AG08395 (cell line): Measurements from ENCODE around the gene FHOD3.
"Not testable (repeated sequence)": the region's sequence is repeated elsewhere in the genome, so short reads cannot be mapped to it uniquely, and the experiment has no call there.

Experiments used
- DNase-seq: peaks from one replicate; pipeline ENCODE4 v3.0.0; 2012; ENCODE audit warnings: mixed read lengths, low spot score

Gene FHOD3

DNA sequence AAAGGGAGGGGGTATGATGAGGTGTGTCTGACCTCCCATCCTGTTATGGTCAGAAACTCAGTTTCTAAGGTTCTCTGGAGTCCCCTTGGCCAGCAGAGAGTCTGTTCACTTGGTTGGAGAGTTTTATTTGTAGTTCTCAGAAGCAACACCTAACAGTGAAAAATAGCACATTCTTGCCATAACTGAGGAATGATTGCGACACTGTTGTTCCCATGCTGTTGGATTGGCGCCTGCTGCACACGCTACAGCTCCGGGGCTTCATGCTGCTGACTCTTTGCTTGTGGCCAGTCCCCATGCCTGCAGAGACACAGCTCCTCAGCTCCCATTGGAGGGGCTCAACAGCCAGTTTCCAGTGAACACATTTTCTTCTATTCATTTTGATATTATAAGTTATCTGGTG, 489.2 kb downstream of the FHOD3 start:
- DNase-seq = peak; percentile 88

DNA sequence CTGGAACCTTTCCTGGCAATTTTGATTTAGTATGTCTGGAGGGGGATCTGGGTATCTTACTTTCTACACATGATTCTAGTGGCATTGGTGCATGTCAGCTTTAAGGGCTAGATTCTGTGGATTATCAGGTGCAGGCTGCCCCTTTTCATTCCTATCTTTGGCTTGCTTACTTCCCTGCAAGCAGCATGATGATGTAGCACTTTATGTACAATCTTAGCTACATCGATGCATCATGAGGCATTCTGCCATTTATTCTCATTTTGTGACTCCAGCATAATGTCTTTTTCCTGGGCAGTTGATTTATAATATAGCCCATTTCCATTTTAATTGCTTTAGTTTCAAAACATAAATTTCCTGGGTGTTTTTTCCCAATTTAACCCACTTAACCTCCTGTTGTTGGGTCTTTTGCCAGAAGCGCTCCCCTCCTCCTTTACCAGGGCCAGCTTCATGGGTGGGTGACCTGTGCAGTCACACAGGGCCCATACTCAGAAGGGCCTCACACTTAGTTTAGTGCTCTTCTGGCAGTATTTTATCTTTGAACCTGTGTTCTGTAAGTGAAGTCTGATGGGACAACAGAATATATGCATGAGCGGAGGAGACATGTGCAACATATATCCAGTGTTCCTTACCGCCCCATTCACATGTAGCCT, 495.2 kb downstream of the FHOD3 start:
- no peak for DNase-seq

DNA sequence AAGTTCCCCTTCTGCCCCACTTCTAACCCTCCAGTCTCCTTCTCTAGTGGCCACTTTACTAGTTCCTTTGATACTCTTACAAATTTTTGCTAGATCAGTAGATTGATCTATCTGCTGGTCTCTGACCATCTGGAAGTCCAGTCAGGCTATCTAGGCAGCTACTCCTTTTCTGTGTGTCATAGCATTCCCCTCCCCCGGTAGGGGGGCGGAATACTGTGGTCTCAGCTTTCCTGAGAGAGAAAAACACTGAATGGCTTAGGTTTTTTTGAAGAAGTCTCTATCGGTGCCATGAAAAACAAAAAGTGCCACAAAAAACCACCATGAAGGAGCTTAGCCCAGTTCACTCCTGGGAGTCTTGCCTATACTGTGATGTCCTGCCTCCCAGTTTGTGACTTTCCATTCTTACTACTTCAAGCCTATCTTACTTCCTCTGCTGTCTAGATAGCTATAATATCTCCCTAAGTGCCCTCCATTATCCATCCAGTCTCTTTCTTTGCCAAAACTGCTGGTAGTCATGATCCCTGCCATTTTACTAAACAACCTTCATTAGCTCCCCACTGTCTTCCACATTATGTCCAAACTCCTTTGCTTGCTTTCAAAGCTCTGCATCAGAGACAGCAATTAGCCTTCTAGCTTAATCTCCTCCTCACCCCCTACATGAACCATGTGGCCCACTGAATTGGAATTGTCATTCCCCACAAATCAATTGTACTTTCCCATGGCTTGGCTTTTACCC, 501.4 kb downstream of the FHOD3 start:
- no peak for DNase-seq

DNA sequence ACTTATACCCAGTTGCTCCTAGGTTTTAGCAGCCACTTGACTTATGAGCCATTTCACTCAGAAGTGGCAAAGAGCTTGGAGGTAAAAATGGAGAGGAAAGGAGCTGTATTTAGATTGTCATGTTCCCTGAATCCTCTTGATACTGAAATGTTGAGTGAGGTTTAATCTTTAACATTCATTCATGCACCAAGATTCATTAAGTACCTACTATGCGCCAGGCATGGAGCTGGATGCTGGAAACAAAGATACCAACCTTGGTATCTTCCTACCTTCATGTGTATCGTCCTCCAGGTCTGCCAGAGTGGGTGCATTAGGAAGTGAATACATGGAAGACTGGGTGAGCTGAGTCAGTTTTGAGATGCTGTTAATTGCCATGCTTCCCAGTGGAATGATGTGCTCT, 507.6 kb downstream of the FHOD3 start:
- no peak for DNase-seq

DNA sequence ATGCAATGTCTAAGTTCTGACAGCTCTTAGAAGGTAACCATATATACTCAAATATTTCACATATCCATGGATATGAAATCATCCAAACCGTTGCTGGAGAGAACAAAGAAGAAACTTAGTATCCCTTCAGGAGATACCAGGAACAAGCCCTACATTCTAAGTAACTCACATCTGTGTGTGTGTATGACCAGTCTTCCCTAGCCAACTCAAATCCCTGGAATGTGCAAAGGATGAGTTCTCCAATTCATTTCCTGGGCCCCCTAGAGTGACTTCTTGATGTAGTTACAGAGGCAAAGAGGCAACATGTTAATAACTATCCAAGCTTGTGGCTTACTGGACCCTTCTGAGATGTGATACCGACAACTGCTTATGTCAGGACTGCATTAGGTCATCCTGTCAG, 511.2 kb downstream of the FHOD3 start:
- peak; percentile 61 for DNase-seq

DNA sequence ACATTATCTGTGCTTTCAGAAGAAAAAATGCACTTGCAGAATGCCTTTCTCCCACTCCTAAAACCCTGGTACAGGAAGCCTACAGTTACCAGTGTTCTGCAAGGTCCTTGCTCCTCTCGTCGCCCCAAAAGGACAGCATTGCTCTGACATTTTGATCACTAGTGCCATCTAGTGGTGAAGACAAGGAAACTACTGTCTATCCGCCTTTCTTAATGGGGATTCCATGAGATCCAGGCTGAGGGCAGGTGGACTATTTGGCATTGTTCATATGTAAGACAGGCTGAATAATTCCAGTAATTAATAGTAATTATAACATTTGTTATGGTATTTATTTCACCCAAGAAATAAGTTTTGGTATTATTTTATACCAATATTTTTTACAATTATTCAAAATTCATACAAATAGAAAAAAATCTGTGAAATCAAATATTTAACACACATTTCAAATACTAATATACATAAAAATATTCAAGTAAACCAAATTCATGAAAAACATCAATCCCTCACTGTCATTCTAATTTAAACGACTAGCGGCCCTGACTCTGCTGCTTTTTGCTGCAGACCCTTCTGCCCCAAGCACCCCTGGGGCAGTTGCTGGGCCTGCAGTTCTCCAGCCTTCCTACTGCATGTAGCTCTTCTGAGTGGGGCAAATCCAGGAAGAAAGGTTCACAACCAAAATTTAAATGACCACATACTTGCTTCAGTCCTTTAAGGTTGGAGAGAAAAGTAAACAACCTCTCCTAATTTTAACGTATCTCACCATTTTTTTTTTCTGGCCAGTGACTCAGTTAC, 512.3 kb downstream of the FHOD3 start:
- DNase-seq = peak; percentile 83

DNA sequence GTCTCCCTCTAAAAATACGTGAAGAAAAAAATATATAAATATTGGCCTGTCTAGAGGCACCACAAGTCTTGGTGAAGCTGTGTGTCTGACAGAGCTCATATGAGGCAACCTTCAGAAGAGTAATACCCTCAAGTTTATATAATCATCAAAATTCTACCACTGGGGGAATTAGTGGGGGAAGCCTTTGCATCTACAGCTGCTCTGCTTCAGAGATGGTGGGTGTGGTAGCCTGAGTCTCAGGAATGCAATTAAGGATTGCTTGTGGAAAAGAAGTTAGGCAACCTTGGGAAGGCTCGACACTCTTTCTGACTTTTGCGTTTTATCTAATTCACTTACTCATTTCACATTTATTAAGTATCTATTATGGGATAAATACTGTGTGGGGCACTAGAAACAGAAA, 513.9 kb downstream of the FHOD3 start:
- DNase-seq = peak; percentile 72

DNA sequence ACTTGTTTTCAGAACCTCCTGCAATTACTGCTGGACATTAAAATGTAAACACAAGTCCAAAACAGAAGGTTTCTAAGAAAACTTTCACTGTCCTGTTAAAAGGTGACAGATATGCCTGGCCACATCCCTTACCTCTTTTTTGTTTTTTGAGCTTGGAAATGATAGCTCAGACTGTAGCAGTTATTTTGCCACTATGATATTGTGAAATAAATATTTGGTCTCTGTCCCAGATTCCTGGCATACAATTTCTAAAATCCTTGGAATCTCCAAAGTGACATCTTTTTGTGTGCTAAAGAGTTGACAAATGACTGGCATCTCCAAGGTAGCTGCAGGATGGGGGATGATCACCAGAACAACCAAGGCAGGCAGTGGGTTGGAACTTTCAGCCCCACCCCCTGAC, 514.4 kb downstream of the FHOD3 start:
- peak; percentile 14 for DNase-seq

DNA sequence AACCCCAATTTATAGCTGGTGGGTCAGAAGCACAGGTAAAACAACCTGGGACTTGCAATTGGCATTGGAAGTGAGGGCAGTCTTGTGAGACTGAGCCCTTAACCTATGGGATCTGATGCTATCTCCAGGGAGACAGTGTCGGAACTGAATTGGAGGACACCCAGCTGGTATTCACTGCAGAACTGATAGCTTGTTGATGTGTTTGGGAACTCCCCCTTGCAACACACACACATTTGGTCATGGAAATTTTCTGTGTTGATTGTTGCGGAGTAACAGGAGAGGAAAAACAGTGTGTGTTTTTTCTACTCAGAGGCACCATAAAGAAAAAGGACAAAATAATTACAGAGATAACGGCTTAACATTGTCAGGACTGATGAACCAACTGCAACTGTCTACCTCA, 515.2 kb downstream of the FHOD3 start:
- no peak for DNase-seq

DNA sequence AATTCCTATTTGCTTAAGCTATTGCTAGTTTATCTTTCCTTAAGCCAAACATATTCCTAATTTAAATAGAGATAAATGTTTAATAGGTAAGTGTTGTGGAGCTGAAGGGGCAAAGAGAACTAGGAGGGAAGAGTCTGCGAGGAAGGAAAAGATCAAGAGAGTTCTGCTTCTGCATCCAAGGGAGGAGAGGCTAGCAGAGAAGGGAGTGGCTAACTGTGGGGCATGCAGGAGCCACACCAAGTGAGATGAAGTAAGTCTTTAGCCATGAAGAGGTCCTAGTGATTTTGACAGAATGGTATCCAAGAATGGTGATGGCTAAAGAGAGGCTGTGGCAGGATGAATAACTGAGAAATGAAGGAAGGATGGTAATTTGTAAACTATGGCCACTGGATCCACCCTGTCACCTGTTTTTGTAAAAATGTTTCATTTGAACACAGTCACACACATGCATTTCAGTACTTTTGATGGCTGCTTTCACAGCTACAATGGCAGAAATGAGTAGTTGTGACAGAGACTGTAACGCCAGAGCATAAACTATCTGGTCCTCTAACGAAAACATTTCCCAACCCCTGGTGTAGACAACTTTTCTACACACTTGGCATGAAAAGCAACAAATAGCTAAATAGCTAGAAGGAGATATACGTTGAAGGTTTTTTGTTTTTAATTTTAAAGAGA, 515.7 kb downstream of the FHOD3 start:
- DNase-seq = peak; percentile 17

DNA sequence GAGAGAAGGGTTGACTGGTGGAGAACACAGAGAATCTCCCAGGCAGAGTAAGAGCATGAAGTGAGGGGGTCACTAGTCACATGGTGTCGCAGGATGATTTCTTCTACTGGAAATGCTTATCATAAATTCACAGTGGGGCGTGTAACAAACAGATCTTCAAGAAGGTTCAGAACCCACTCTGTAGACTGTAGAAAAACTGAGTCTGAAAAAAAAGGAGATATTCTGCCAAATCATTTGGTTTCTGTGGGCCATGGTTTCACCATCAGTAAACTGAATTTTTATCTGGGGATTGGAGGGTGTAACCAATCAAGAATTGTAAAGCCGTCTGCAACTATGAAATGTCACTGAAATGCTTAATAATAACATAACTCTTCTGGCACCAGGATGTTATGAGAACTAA, 516.3 kb downstream of the FHOD3 start:
- DNase-seq = no peak

DNA sequence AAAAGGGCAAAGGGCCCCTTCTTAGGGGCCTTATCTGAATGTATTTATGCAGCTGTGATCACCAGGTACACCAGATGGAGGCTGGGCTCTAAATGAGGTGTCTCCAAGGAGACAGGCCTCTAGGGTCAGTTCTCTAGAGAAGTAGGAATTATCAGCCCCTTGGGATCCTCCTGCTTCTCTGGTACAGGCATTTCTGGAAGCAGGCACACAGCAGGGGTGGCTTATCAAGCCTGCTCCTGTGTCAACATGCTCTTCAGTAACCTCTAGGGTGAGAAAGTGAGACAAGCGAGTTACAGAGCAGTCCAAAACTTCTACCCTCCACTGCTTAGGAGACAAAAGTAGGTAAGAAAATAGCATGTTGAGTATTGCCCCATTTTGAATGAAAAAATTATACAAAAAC, 517.5 kb downstream of the FHOD3 start:
- no peak for DNase-seq

DNA sequence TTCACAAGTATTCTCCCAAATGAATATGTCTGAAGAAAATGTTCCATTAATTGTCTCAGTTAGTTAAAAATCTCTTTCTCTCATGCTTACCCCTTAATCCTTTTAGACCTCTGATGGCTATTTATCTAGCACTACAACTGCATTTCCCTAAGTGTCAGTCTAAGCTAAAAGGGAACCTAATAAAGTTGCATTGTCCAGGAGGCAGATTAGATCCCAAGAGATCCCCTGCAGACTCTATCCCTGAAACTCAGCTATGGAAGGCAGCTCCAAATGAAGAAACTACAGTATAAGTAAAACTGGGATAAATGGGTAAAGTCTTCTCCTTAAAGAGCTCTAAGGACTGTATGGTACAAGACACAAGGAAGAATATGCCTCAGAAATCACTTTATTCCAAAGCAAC, 518.6 kb downstream of the FHOD3 start:
- not testable (repeated sequence) for DNase-seq

DNA sequence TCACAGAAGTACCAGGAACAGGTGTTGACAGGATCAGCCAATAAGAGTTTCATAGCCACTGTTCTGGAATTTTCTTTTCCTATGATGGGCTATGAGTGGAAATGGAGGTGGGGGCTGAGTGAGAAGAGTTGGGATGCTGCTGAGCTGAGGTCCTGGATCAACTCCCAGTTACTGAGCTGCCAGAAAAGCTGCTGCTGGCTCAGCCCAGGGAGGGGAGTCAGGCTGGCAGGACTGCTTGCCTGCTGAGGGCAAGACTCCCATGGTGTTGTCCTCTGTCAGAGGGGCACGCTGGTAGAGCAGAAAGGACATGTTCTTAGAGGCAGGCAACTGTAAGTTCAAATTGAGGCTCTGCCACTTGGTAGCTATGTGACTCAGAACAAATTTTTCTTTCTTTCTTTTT, 519.5 kb downstream of the FHOD3 start:
- DNase-seq = no peak

DNA sequence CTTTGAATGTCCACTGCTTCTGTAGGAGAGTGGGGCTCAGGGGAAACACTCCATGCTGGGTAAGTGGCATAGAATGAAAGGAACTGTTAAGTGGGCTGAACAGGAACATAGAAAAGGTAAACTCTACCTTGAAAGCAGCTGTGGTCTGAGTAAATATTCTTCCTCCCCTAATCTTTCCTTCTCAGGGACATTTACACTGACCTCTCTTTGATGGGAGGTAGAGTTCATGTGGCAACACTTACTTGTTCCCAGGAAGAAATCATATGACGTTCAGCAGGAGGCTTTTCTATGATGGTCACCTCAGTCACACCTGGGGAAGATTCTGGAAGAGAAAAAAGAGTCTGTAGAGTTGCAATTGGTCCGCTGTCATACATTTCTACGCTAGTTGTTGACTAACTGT, 521.1 kb downstream of the FHOD3 start:
- DNase-seq = no peak

DNA sequence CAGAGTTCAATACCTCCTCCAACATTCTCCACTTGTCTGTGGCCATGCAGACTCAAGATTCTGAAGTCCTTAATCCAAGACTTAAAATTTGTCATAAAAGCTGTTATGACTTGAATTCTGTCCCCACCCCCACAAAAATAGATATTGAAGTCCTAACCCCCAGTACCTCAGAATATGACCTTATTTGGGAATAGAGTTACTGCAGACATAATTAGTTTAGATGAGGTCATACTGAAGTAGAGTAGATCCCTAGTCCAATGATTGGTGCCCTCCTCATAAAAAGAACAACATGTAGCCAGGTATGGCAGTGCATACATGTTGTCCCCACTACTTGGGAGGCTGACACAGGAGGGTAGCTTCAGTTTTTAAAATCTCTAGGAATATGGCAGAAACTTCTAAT, 522.1 kb downstream of the FHOD3 start:
- no peak for DNase-seq

DNA sequence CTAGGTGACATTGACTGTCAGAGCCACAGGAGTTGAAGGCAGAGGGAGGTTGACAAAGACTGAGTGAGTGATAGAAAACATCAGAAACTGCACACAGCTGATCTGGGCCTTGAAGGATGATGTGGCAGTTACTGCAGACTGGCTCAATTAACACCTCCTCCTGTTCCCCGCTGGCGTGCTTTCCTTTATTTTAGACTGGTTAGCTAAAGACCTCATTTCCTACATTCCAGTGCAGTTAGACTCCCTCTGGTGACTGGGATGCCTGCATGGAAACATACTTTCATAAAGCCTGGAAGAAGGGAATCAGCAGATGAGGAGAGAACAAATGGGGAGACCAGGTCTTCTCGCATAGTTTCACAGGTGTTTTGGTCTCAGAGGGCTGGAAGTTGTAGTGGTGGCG, 524.2 kb downstream of the FHOD3 start:
- DNase-seq = no peak

DNA sequence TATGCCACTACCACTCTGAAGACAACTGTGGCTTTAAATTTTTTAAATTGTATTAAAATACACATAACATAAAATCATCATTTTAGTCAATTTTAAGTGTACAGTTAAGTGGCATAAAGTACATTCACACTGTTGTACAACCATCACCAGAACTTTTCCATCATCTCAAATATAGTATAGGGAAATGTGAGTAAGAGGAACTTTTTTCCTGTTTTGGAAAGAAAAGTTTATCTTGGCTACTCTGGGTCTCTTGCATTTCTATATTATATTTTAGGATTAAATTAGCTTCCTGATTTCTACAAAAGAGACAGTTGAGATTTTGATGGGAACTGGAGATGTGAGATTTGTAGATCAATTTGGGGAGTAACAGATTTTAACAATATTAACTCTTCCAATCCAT, 528.0 kb downstream of the FHOD3 start:
- no peak for DNase-seq

DNA sequence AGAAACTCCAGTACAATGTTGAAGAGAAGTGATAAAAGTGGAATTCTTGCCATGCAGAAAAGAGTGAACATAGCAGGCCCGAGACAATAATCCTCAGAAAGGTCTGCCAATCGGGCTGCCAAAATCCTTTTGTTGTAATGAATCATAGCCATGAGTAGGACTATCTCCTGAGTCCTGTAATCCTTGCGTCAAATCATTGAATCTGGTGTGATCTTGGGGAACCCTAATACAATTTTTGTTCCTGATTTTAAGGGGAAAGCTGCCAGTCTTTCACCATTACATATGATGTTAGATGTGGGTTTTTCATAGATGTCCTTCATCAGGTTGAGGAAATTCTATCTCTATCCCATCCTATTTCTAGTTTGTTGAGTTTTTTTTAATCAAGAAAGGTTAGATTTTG, 529.0 kb downstream of the FHOD3 start:
- DNase-seq = no peak

DNA sequence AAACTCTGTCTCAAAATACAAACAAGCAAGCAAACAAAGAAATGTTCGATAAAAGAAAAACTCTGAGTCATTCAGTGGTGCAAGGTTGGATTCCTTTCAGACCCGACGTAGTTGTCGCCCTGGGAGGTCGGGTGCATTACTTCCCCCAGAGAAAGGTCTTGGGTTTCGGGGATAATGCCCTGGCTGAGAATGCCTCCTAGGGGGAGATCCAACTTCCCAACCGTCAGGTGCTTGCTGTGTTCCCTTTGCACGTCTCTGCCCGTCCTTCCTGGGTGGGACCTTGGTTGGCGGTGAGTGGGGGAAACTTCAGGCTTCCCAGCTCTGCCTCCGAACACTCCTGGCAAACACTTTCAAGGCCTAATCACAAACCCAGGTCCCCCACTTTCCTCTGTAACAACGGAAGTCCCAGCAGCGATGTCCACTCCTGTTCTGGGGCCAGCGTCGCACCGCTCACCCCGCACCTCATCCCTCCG, 530.7 kb downstream of the FHOD3 start:
- peak; percentile 31 for DNase-seq

DNA sequence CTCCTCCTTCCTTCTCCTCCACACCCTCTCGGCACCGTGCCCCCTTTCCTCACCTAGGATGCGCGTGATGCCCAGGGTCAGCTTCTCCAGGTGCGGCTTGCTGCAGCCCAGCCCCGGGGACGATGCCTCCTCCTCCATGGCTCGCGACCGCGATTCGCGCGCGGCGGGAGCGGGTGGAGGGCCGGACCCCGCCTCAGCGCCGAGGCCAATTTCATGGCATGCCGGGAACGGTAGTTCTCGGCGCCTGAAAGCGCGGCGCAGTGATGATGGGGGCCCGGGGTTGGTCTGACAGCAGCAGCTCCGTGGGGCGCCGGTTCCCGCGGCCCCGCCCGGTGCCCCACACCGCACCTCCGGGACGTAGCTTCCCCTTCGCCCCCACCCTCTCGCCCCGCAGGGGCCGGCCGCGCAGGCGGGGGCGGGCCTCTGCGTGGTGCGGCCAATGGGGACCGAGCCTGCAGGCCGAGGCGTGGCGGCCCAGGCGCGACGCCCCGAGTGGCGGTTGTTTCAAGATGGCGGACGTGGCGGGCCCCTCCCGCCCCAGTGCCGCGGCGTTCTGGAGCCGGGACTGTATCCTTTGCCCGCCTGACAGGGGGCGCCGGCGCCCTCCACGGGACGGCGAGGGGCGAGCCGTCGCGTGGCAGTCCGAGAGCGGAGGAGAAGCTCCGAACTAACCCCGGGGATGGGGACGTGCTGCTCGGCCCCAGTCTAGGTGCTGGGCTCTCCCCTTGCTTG, 531.3 kb downstream of the FHOD3 start, which contains the start of the genes KIAA1328 and TPGS2:
KIAA1328 (plus strand) TSS at position 498 of the 732 bp plus-strand sequence; CDS start at position 510, 12 bp downstream.
TPGS2 (minus strand) TSS at position 373 of the 732 bp plus-strand sequence; CDS start at position 138, 235 bp downstream.
- DNase-seq = peak; percentile 95
